Breast epithelium (tissue), 4 donors: Measurements from ENCODE around the gene COL23A1. TPM values are rescaled to one million over a fixed set of nuclear protein-coding genes. Genes with fewer than 3 reads are reported as not detected.

ENCODE experiments used
- DNase-seq, 2 donors: peaks; one replicate each; pipeline ENCODE4 v3.0.0-alpha.2; 2019; ENCODE audit warnings: low spot score in 2 of 2
- H3K27ac ChIP-seq, 2 donors: fragments of 200-600 bp; sonication (generic) in 1 of 2; one replicate each; pipeline ENCODE4 v1.5.1; 2016 to 2019; ENCODE audit warnings: mild to moderate bottlenecking in 1 of 2
- H3K27me3 ChIP-seq, 2 donors: fragments of 200-600 bp; sonication (generic) in 1 of 2; one replicate each; pipeline versions ENCODE4 v1.5.1 to v1.6.0; 2017 to 2019; ENCODE audit warnings: control low read depth in 1 of 2, mild to moderate bottlenecking in 1 of 2
- H3K36me3 ChIP-seq: fragments of 200-600 bp; one replicate; pipeline ENCODE4 v1.5.1; 2019
- H3K4me1 ChIP-seq, 2 donors: fragments of 200-600 bp; sonication (generic); one replicate each; pipeline ENCODE4 v1.5.1; 2016 to 2019; ENCODE audit warnings: control low read depth in 1 of 2
- H3K4me3 ChIP-seq, 3 donors: fragments of 200-600 bp; sonication (generic); 1 replicate in 2 of 3; 2 replicates in 1 of 3; pipeline ENCODE4 v1.5.1; 2016 to 2019; ENCODE audit warnings: mild to moderate bottlenecking in 3 of 3, moderate library complexity in 2 of 3
- H3K9me3 ChIP-seq, 2 donors: fragments of 200-600 bp; sonication (generic) in 1 of 2; one replicate each; pipeline ENCODE4 v1.5.1; 2016 to 2019; ENCODE audit warnings: control low read depth in 1 of 2
- POLR2A ChIP-seq: fragments of 450-650 bp; IDR thresholded peaks from one replicate; pipeline ENCODE4 v1.6.1; 2016; ENCODE audit warnings: antibody characterized with exemption, mild to moderate bottlenecking, moderate library complexity
- POLR2AphosphoS5 ChIP-seq, 3 donors: sonication (generic); formaldehyde crosslinking; IDR thresholded peaks; one replicate each; pipeline ENCODE4 v1.6.1; 2017; ENCODE audit warnings: antibody characterized with exemption in 3 of 3
- intact Hi-C: fragments of 100-400 bp; cut with DNase I; formaldehyde crosslinking; loops from one replicate; pipeline ENCODE4 v1.15.1; 2023; ENCODE audit warnings: low total_unique reads
- total RNA-seq, 3 donors: library from RNA; depleted of rRNA; stranded (reverse); fragments of >200 nt; gene quantifications; one replicate each; pipeline ENCODE4 v1.1.0, GENCODE V29; 2016
- TF ChIP-seq, protein P1 (sequence below), 3 donors: fragments of 450-650 bp; IDR thresholded peaks; one replicate each; pipeline ENCODE4 v1.5.1; 2016 to 2017; ENCODE audit warnings: antibody characterized with exemption in 3 of 3, mild to moderate bottlenecking in 3 of 3, moderate library complexity in 3 of 3

The COL23A1 gene
- total RNA-seq, 3 donors from 2014 or later = 0.32 to 3.3 (median 2.6) TPM

DNA sequence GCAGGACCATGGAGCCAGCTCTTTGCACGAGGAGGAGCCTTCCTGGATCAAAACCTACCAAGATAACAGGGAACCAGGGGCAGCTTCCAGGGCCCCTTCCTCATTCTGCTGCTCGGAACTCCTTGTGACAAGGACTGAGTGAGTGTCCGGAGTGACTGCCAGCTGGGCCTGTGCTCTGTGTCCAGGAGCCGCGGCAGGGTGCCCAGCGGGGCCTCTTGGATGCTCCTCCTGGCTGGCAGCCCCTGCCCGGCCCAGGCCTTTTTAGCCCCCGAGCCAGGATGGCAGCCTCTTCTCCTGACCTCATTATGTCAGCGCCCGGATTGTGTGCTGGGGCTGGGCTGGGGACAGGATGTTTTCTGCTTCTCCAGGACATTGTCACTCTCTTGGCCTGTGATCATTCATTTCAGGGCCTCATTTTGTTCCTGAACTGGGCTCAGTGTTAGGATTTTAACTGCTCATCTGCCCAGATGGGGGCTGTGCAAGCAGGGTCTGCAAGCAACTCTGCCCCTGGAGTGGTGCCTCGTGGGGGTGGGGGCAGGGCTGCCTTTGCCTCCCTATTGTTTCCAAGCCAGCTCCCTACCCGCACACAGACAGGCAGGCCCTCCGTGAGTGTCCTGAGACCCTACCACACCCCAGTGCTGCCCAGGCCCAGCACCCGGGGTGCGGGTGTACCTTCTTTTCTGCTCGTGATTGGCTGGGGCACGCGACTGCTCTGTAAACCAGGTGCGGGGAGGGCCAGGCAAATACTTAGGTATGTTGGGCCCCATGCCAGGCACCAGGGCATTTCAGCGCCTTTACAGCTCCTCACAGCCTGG lies 161.6 kb downstream of the COL23A1 start:
- DNase-seq = peak in 1 of 2 donors; percentile 82
- H3K4me1 ChIP-seq = peaks cover 0 to 6% of the 10 kb centered on the region in 2 donors
- H3K36me3 ChIP-seq = no peaks in the 10 kb centered on the region
- H3K4me3 ChIP-seq = peak overlapping the region in 1 of 3 donors; percentile 20
- no peaks in the 10 kb centered on the region for H3K9me3 ChIP-seq
- intact Hi-C loops = no loop called here
- TF ChIP-seq POLR2AphosphoS5 (IDR thresholded peaks at IDR 0.05) (no peak), POLR2A (no peak)
- TF ChIP-seq, protein P1, sequence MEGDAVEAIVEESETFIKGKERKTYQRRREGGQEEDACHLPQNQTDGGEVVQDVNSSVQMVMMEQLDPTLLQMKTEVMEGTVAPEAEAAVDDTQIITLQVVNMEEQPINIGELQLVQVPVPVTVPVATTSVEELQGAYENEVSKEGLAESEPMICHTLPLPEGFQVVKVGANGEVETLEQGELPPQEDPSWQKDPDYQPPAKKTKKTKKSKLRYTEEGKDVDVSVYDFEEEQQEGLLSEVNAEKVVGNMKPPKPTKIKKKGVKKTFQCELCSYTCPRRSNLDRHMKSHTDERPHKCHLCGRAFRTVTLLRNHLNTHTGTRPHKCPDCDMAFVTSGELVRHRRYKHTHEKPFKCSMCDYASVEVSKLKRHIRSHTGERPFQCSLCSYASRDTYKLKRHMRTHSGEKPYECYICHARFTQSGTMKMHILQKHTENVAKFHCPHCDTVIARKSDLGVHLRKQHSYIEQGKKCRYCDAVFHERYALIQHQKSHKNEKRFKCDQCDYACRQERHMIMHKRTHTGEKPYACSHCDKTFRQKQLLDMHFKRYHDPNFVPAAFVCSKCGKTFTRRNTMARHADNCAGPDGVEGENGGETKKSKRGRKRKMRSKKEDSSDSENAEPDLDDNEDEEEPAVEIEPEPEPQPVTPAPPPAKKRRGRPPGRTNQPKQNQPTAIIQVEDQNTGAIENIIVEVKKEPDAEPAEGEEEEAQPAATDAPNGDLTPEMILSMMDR (IDR thresholded peaks at IDR 0.05) = no peak
- no peaks in the 10 kb centered on the region for H3K27me3 ChIP-seq
- peak overlapping the region; percentile 77 to 87 for H3K27ac ChIP-seq

DNA sequence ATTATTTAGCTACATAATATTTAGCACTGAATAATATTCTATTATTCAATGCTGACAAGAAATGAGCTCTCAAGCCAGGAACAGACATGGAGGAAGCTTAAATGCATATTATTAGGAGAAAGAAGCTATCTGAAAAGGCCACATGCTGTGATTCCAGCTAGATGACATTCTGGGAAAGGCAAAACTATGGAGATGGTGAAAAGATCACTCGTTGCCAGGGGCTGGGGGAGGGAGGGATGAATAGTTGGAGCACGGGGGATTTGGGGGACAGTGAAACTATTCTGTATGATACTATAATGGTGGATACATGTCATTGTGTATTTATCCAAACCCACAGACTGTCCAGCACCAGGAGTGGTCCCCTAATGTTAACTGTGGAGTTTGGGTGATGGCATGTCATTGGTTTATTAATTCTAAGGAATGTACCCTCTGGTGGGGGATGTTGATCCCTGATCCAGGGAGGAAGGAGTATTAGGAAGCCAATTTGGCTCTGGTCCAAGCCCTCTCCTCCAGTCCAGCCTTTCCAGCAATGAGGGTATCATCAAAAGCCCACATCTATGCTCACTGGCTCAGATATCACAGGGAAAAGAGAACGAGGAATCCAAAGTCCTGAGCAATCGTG lies 162.5 kb downstream of the COL23A1 start:
- Histone ChIP-seq H3K36me3 (no peaks in the 10 kb centered on the region), H3K9me3 (no peaks in the 10 kb centered on the region), H3K4me1 (peaks cover 0 to 6% of the 10 kb centered on the region in 2 donors), H3K27ac (peak overlapping the region; percentile 77 to 87), H3K27me3 (no peaks in the 10 kb centered on the region), H3K4me3 (no peak overlapping the region)
- peak in 1 of 2 donors; percentile 15 for DNase-seq
- intact Hi-C loops = no loop called here
- no peak for TF ChIP-seq POLR2A
- TF ChIP-seq, protein P1 (IDR thresholded peaks at IDR 0.05) = no peak
- no peak for TF ChIP-seq POLR2AphosphoS5 (IDR thresholded peaks at IDR 0.05)

DNA sequence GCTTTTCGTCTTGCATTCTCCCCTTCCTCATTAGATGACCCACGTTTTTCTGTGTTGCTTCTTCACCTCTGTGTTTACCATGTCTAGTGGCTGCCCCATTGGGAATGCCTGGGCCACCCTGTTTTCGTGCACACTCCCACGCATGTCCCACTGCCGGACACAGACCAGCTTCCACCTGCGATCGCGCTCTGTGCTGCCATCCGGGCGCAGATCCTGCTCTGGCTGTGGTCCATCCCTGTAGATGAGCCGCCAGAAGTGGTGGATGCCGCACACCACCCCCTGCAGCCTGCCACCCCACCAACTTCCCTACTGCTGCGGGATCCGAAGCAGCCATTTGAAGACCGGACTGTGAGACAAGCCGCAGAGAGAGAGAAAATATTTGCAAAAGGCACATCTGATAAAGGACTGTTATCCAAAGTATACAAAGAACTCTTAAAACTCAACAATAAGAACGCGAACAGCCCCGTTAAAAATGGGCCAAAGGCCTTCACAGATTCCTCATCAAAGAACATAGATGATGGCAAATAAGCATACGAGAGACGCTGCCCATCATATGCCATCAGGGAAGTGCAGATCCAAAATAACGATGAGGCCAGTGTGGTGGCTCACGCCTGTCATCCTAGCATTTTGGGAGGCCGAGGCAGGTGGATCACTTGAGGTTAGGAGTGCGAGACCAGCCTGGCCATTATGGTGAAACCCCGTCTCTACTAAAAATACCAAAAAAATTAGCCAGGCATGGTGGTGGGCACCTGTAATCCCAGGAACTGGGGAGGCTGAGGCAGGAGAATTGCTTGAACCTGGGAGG lies 163.7 kb downstream of the COL23A1 start:
- TF ChIP-seq, protein P1 (IDR thresholded peaks at IDR 0.05) = no peak
- TF ChIP-seq POLR2A = no peak
- intact Hi-C loops = no loop called here
- H3K27me3 ChIP-seq = no peaks in the 10 kb centered on the region
- H3K9me3 ChIP-seq = no peaks in the 10 kb centered on the region
- DNase-seq = no peak
- H3K36me3 ChIP-seq = no peaks in the 10 kb centered on the region
- H3K27ac ChIP-seq = no peak overlapping the region
- H3K4me3 ChIP-seq = no peak overlapping the region
- peaks cover 0 to 6% of the 10 kb centered on the region in 2 donors for H3K4me1 ChIP-seq

DNA sequence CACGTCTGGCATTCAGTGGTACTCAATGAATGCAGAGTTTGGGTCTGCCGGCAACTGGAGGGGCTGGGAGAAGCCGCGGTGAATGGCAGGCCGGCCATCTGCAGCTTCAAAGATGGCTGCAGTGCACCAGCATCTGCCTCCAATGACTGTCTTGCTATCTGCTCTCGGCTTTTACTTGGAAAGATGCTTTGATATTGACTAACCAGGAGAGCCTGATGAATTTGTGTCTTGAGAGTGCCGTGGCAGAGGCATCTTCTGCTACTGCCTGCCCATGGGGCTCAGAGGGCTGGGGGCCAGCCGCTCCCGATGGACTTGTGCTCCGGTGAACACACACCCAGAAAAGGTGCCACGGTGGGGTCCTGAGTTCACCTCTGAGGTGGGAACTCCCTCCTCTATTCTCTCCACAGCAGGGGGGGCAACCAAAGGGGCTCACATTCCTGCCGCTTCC lies 164.5 kb downstream of the COL23A1 start:
- H3K4me1 ChIP-seq = peaks cover 0 to 6% of the 10 kb centered on the region in 2 donors
- intact Hi-C loops = no loop called here
- H3K27me3 ChIP-seq = no peaks in the 10 kb centered on the region
- TF ChIP-seq POLR2A (no peak), POLR2AphosphoS5 (IDR thresholded peaks at IDR 0.05) (no peak)
- TF ChIP-seq, protein P1 (IDR thresholded peaks at IDR 0.05) = no peak
- no peaks in the 10 kb centered on the region for H3K9me3 ChIP-seq
- no peak overlapping the region for H3K4me3 ChIP-seq
- no peak overlapping the region for H3K27ac ChIP-seq
- DNase-seq = no peak
- H3K36me3 ChIP-seq = no peaks in the 10 kb centered on the region
